Measurements from ENCODE around the gene NFASC. TPM values are rescaled to one million over a fixed set of nuclear protein-coding genes. Genes with fewer than 3 reads are reported as not detected.
A peak's percentile ranks its signal among the peaks of the same experiment; 100 is the strongest.

Gene NFASC
- total and polyA plus RNA-seq, 12 donors = 4.8 to 76.7 (median 44.8) TPM

DNA sequence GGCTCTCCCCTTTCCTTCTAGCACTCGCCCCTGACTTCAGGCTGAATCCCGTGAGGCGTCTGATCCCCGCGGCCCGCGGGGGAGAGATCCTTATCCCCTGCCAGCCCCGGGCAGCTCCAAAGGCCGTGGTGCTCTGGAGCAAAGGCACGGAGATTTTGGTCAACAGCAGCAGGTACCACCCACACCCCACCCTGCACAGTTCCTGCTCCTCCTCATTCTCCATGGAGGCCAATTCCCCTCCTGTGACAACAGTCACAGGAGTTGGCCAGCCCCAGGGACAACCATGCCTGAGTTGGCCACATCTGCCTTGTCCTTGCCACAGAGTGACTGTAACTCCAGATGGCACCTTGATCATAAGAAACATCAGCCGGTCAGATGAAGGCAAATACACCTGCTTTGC, 193.6 kb downstream of the NFASC start:
- Histone ChIP-seq H3K4me3 (no peak overlapping the region), H3K36me3 (replicated peaks in 1 of 2) (no peaks in the 10 kb centered on the region), H3K27ac (no peak overlapping the region), H3K4me1 (replicated peaks in 1 of 2) (no peaks in the 10 kb centered on the region), H3K9me3 (replicated peaks in 1 of 3) (no peaks in the 10 kb centered on the region), H3K27me3 (no peaks in the 10 kb centered on the region)
- 88 to 92% (median 89%) methylated on average over 7 to 11 of the region's 11 CpGs for WGBS, 4 donors
- no peak for DNase-seq
- TF ChIP-seq POLR2A (IDR thresholded peaks at IDR 0.05) (no peak), CTCF (IDR thresholded peaks at IDR 0.05) (no peak)
- intact Hi-C loops (cut with DNase I) = loop anchor here in 1 of 2 donors (5.0 kb wide), 1 partner anchor 72 kb away; no protein-coding TSS in a partner anchor

DNA sequence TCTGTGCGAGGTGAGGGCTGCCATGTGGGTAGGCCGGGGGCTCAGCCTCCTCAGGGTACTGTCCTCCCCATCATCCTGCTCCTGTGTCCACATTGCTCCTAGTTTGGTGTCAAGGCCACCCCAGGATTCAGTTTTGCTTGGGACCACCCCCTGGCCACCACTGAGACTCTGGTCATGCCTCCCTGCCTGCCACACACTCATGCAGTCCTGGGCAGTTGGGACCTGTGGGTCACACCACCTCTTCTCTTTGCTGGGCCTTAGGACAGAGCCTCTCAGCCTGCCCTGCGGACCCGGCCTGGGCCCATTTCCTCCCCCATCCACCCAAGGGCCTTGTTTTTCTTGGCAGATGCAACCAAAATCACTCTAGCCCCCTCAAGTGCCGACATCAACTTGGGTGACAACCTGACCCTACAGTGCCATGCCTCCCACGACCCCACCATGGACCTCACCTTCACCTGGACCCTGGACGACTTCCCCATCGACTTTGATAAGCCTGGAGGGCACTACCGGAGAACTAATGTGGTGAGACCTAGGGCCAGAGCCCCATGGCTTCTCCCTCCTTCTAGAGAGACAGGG, 194.2 kb downstream of the NFASC start:
- Histone ChIP-seq H3K27ac (no peak overlapping the region), H3K36me3 (replicated peaks in 1 of 2) (no peaks in the 10 kb centered on the region), H3K9me3 (replicated peaks in 1 of 3) (no peaks in the 10 kb centered on the region), H3K4me1 (replicated peaks in 1 of 2) (no peaks in the 10 kb centered on the region), H3K27me3 (no peaks in the 10 kb centered on the region), H3K4me3 (no peak overlapping the region)
- no peak for DNase-seq
- intact Hi-C loops (cut with DNase I) = loop anchor here in 1 of 2 donors (5.0 kb wide), 1 partner anchor 73 kb away; no protein-coding TSS in a partner anchor
- no peak for TF ChIP-seq CTCF (IDR thresholded peaks at IDR 0.05)
- TF ChIP-seq POLR2A (IDR thresholded peaks at IDR 0.05) = no peak
- WGBS, 4 donors = 79 to 93% (median 85%) methylated on average over 5 to 9 of the region's 9 CpGs

- Histone ChIP-seq H3K4me3 (no peak overlapping the region), H3K27ac (no peak overlapping the region), H3K9me3 (replicated peaks in 1 of 3) (no peaks in the 10 kb centered on the region), H3K4me1 (replicated peaks in 1 of 2) (no peaks in the 10 kb centered on the region), H3K27me3 (no peaks in the 10 kb centered on the region), H3K36me3 (replicated peaks in 1 of 2) (no peaks in the 10 kb centered on the region)
- 79 to 91% (median 84%) methylated on average over 6 to 14 of the region's 14 CpGs for WGBS, 4 donors
- intact Hi-C loops (cut with DNase I) = no loop called here
- TF ChIP-seq CTCF (IDR thresholded peaks at IDR 0.05) = no peak
- no peak for TF ChIP-seq POLR2A (IDR thresholded peaks at IDR 0.05)
- no peak for DNase-seq
Observed at GRCh38 chr1:205065666-205066065, 195.0 kb downstream of the NFASC start.

DNA sequence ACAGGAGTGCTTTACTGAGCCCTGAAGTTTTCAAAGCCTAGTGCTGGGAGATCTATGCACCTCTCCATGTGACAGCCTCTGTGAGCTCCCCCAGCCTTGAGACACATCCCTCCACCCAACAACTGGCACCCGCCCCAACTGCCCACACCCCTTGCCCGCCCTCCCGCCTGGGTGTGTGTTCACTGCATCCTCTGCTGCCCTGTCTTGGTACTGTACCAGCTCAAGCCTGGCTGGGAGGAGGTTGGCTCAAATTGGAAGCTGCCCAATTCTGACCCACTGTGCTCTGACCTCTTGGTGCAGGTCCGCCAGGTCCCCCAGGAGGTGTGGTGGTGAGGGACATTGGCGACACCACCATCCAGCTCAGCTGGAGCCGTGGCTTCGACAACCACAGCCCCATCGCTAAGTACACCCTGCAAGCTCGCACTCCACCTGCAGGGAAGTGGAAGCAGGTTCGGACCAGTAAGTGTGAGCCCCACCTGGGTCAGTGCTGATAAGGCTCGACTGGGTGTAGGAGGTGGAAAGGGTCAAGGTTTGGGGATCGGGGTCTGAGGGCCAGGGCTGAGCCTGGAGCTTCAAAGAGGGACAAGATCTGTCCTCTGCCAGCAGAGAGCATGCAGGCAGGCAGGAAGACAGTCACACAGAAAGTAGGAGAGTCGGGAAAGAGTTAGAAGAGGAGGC, 195.6 kb downstream of the NFASC start:
- H3K27ac ChIP-seq = no peak overlapping the region
- WGBS, 4 donors = 51 to 72% (median 61%) methylated on average over 9 to 13 of the region's 13 CpGs
- H3K4me1 ChIP-seq (replicated peaks in 1 of 2) = no peaks in the 10 kb centered on the region
- H3K27me3 ChIP-seq = no peaks in the 10 kb centered on the region
- H3K36me3 ChIP-seq (replicated peaks in 1 of 2) = no peaks in the 10 kb centered on the region
- no peak overlapping the region for H3K4me3 ChIP-seq
- intact Hi-C loops (cut with DNase I) = no loop called here
- no peaks in the 10 kb centered on the region for H3K9me3 ChIP-seq (replicated peaks in 1 of 3)
- TF ChIP-seq CTCF (IDR thresholded peaks at IDR 0.05) (peak in 2 of 6 experiments; percentile 11 to 29), POLR2A (IDR thresholded peaks at IDR 0.05) (no peak)
- peak in 2 of 7 donors; percentile 57 to 63 for DNase-seq

Measured in adrenal gland (tissue), 12 donors.